Calu3 (cell line): Measurements from ENCODE around the gene PFN4. TPM values are rescaled to one million over a fixed set of nuclear protein-coding genes. Genes with fewer than 3 reads are reported as not detected.

Experiments used
- BruUV-seq: library from RNA; stranded (reverse); fragments of 400-500 nt; replicated peaks from 2 replicates; lab custom pipeline; 2021; lab: Mats Ljungman, UMichigan
- CTCF ChIA-PET: fragments of 300-600 bp; sonication (Branson Sonifier 250); formaldehyde crosslinking; loops from one replicate; lab custom pipeline; 2022; ENCODE audit warnings: antibody characterized with exemption; lab: Charles Lee
- DNase-seq: peaks from one replicate; pipeline ENCODE4 v3.0.0; 2022
- H3K27ac Mint-ChIP-seq: one replicate; pipeline ENCODE4 v1.8.0; 2022; ENCODE audit warnings: mixed read lengths; ENCODE audit not compliant: unreplicated experiment
- H3K27me3 Mint-ChIP-seq: one replicate; pipeline ENCODE4 v1.8.0; 2022; ENCODE audit warnings: mixed read lengths; ENCODE audit not compliant: unreplicated experiment
- H3K36me3 Mint-ChIP-seq: one replicate; pipeline ENCODE4 v1.8.0; 2022; ENCODE audit warnings: mild to moderate bottlenecking, moderate library complexity, mixed read lengths; ENCODE audit not compliant: insufficient read depth, unreplicated experiment
- H3K4me1 Mint-ChIP-seq: one replicate; pipeline ENCODE4 v1.8.0; 2022; ENCODE audit warnings: mild to moderate bottlenecking, low read depth, mixed read lengths; ENCODE audit not compliant: unreplicated experiment
- H3K4me3 Mint-ChIP-seq: one replicate; pipeline ENCODE4 v1.8.0; 2022; ENCODE audit warnings: mild to moderate bottlenecking, low read depth, moderate library complexity, mixed read lengths; ENCODE audit not compliant: unreplicated experiment
- H3K9me3 Mint-ChIP-seq: one replicate; pipeline ENCODE4 v1.8.0; 2022; ENCODE audit warnings: low read depth, mixed read lengths; ENCODE audit not compliant: unreplicated experiment
- CTCF ChIP-seq: fragments of 200-600 bp; IDR thresholded peaks from one replicate; pipeline ENCODE4 v1.8.0; 2022; ENCODE audit warnings: antibody characterized with exemption; ENCODE audit not compliant: unreplicated experiment
- intact Hi-C: fragments of 100-400 bp; cut with micrococcal nuclease; formaldehyde crosslinking; loops from one replicate; pipeline ENCODE4 v1.10.0; 2022; ENCODE audit not compliant: unreplicated experiment
- total RNA-seq: library from RNA; stranded (reverse); gene quantifications from 2 replicates; pipeline ENCODE4 v1.2.3, GENCODE V29; 2022

Gene PFN4
- total RNA-seq, 1 experiment from 2014 or later = 0.64 TPM

DNA sequence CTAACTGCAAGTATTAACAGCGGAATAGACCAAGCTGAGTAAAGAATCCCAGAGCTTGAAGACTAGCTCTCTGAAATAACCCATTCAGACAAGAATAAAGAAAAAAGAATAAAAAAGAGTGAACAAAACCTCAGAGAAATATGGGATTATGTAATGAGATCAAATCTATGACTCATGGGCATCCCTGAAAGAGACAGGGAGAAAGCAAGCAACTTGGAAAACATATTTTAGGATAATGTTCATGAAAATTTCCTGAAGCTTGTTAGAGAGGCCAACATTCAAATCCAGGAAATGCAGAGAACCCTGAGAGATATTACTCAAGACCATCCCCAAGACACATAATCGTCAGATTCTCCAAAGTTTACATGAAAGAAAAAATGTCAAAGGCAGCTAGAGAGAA, 17.3 kb downstream of the PFN4 start:
- BruUV-seq = no TSS peak
- CTCF ChIA-PET = no interaction called here
- no peak overlapping the region for H3K4me3 Mint-ChIP-seq
- TF ChIP-seq CTCF = no peak
- no peak overlapping the region for H3K27ac Mint-ChIP-seq
- H3K4me1 Mint-ChIP-seq = no peaks in the 10 kb centered on the region
- H3K27me3 Mint-ChIP-seq = no peaks in the 10 kb centered on the region
- intact Hi-C loops = no loop called here
- no peak for DNase-seq
- H3K9me3 Mint-ChIP-seq = peaks cover 3% of the 10 kb centered on the region
- no peaks in the 10 kb centered on the region for H3K36me3 Mint-ChIP-seq

- Mint-ChIP-seq H3K4me3 (no peak overlapping the region), H3K27ac (no peak overlapping the region), H3K36me3 (no peaks in the 10 kb centered on the region), H3K4me1 (no peaks in the 10 kb centered on the region), H3K9me3 (peaks cover 3% of the 10 kb centered on the region), H3K27me3 (no peaks in the 10 kb centered on the region)
- BruUV-seq = no TSS peak
- intact Hi-C loops = no loop called here
- no peak for DNase-seq
- no peak for TF ChIP-seq CTCF
- CTCF ChIA-PET = no interaction called here
Measured at GRCh38 chr2:24104906-24105305, 18.2 kb downstream of the PFN4 start.

GRCh38 chr2:24104110-24104650, 19.0 kb downstream of the PFN4 start:
- Mint-ChIP-seq H3K4me1 (no peaks in the 10 kb centered on the region), H3K9me3 (peaks cover 3% of the 10 kb centered on the region), H3K27me3 (no peaks in the 10 kb centered on the region), H3K36me3 (no peaks in the 10 kb centered on the region), H3K4me3 (no peak overlapping the region), H3K27ac (no peak overlapping the region)
- CTCF ChIA-PET = no interaction called here
- intact Hi-C loops = no loop called here
- DNase-seq = no peak
- no peak for TF ChIP-seq CTCF
- BruUV-seq = no TSS peak

- no peak for TF ChIP-seq CTCF
- Mint-ChIP-seq H3K27ac (no peak overlapping the region), H3K4me1 (no peaks in the 10 kb centered on the region), H3K9me3 (peaks cover 6% of the 10 kb centered on the region), H3K4me3 (no peak overlapping the region), H3K27me3 (no peaks in the 10 kb centered on the region), H3K36me3 (no peaks in the 10 kb centered on the region)
- BruUV-seq = no TSS peak
- intact Hi-C loops = no loop called here
- CTCF ChIA-PET = no interaction called here
- no peak for DNase-seq
Measured at GRCh38 chr2:24102677-24103076, 20.5 kb downstream of the PFN4 start.
